ENCODE data around the gene PJA2.

PJA2 gene

GRCh38 chr5:109324931-109325330, 84.8 kb downstream of the PJA2 start:
- H3F3A ChIP-seq (ENCODE audit: control insufficient read depth, insufficient read depth): no peaks in the 10 kb centered on the region
- no peak for TF ChIP-seq EZH2phosphoT487 (IDR thresholded peaks at IDR 0.05; ENCODE audit: borderline replicate concordance, low read length)
- TF ChIP-seq, protein P1, sequence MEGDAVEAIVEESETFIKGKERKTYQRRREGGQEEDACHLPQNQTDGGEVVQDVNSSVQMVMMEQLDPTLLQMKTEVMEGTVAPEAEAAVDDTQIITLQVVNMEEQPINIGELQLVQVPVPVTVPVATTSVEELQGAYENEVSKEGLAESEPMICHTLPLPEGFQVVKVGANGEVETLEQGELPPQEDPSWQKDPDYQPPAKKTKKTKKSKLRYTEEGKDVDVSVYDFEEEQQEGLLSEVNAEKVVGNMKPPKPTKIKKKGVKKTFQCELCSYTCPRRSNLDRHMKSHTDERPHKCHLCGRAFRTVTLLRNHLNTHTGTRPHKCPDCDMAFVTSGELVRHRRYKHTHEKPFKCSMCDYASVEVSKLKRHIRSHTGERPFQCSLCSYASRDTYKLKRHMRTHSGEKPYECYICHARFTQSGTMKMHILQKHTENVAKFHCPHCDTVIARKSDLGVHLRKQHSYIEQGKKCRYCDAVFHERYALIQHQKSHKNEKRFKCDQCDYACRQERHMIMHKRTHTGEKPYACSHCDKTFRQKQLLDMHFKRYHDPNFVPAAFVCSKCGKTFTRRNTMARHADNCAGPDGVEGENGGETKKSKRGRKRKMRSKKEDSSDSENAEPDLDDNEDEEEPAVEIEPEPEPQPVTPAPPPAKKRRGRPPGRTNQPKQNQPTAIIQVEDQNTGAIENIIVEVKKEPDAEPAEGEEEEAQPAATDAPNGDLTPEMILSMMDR (IDR thresholded peaks at IDR 0.05; ENCODE audit: low read depth, low read length, poor library complexity, severe bottlenecking): no peak
- no peaks in the 10 kb centered on the region for H3K9me2 ChIP-seq (replicated peaks; ENCODE audit: control insufficient read depth, low read length)
- H3K36me3 ChIP-seq (ENCODE audit: control insufficient read depth, low read length): no peaks in the 10 kb centered on the region
- no peaks in the 10 kb centered on the region for H4K20me1 ChIP-seq (ENCODE audit: control insufficient read depth, insufficient read depth, low read depth, low read length)
- no peak overlapping the region for H3K4me3 ChIP-seq (ENCODE audit: low read length)
- H3K9me3 ChIP-seq (ENCODE audit: control insufficient read depth, insufficient read depth, low read length): no peaks in the 10 kb centered on the region
- no peaks in the 10 kb centered on the region for H3K79me2 ChIP-seq (ENCODE audit: control insufficient read depth, low read length)
- H3K4me1 ChIP-seq (ENCODE audit: control insufficient read depth, low read length): no peaks in the 10 kb centered on the region
- H3K27ac ChIP-seq (ENCODE audit: low read depth, low read length): no peak overlapping the region
- no peaks in the 10 kb centered on the region for H3K27me3 ChIP-seq (ENCODE audit: control insufficient read depth, low read length)
- H3K4me2 ChIP-seq (ENCODE audit: low read length): no peak overlapping the region

DNA sequence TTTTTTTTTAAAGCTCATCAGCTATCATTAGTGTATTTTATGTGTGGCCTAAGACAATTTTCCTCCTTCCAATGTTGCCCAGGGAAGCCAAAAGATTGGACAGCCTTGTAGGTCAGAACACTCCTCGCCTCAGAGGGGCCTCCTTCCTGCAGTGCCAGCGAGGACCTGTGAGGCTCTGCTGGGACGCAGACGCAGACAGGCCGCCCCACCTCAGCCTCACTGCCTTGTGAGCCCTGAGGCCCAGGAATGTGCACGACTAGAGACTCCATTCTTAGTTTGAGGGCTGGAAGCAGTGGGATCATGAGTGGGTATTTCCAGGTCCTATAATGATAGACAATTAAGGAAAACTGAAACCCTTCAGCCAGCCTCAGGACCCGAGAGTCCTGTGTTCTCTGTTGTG, 85.4 kb downstream of the PJA2 start:
- no peaks in the 10 kb centered on the region for H3K36me3 ChIP-seq (ENCODE audit: control insufficient read depth, low read length)
- no peak overlapping the region for H3K4me3 ChIP-seq (ENCODE audit: low read length)
- TF ChIP-seq EZH2phosphoT487 (IDR thresholded peaks at IDR 0.05; ENCODE audit: borderline replicate concordance, low read length): no peak
- TF ChIP-seq, protein P1 (IDR thresholded peaks at IDR 0.05; ENCODE audit: low read depth, low read length, poor library complexity, severe bottlenecking): no peak
- H3K79me2 ChIP-seq (ENCODE audit: control insufficient read depth, low read length): no peaks in the 10 kb centered on the region
- no peaks in the 10 kb centered on the region for H4K20me1 ChIP-seq (ENCODE audit: control insufficient read depth, insufficient read depth, low read depth, low read length)
- H3K27me3 ChIP-seq (ENCODE audit: control insufficient read depth, low read length): no peaks in the 10 kb centered on the region
- no peaks in the 10 kb centered on the region for H3F3A ChIP-seq (ENCODE audit: control insufficient read depth, insufficient read depth)
- H3K4me2 ChIP-seq (ENCODE audit: low read length): no peak overlapping the region
- no peaks in the 10 kb centered on the region for H3K4me1 ChIP-seq (ENCODE audit: control insufficient read depth, low read length)
- H3K9me3 ChIP-seq (ENCODE audit: control insufficient read depth, insufficient read depth, low read length): no peaks in the 10 kb centered on the region
- no peaks in the 10 kb centered on the region for H3K9me2 ChIP-seq (replicated peaks; ENCODE audit: control insufficient read depth, low read length)
- H3K27ac ChIP-seq (ENCODE audit: low read depth, low read length): no peak overlapping the region

- Histone ChIP-seq H4K20me1 (ENCODE audit: control insufficient read depth, insufficient read depth, low read depth, low read length) (no peaks in the 10 kb centered on the region), H3F3A (ENCODE audit: control insufficient read depth, insufficient read depth) (no peaks in the 10 kb centered on the region), H3K27ac (ENCODE audit: low read depth, low read length) (no peak overlapping the region), H3K9me2 (replicated peaks; ENCODE audit: control insufficient read depth, low read length) (no peaks in the 10 kb centered on the region), H3K36me3 (ENCODE audit: control insufficient read depth, low read length) (no peaks in the 10 kb centered on the region), H3K4me2 (ENCODE audit: low read length) (no peak overlapping the region), H3K4me1 (ENCODE audit: control insufficient read depth, low read length) (no peaks in the 10 kb centered on the region), H3K4me3 (ENCODE audit: low read length) (no peak overlapping the region), H3K79me2 (ENCODE audit: control insufficient read depth, low read length) (no peaks in the 10 kb centered on the region), H3K27me3 (ENCODE audit: control insufficient read depth, low read length) (no peaks in the 10 kb centered on the region), H3K9me3 (ENCODE audit: control insufficient read depth, insufficient read depth, low read length) (no peaks in the 10 kb centered on the region)
- no peak for TF ChIP-seq EZH2phosphoT487 (IDR thresholded peaks at IDR 0.05; ENCODE audit: borderline replicate concordance, low read length)
- TF ChIP-seq, protein P1 (IDR thresholded peaks at IDR 0.05; ENCODE audit: low read depth, low read length, poor library complexity, severe bottlenecking): no peak
These were observed 87.1 kb downstream of the PJA2 start for GRCh38 chr5:109322694-109323093.

- Histone ChIP-seq H4K20me1 (ENCODE audit: control insufficient read depth, insufficient read depth, low read depth, low read length) (no peaks in the 10 kb centered on the region), H3F3A (ENCODE audit: control insufficient read depth, insufficient read depth) (no peaks in the 10 kb centered on the region), H3K36me3 (ENCODE audit: control insufficient read depth, low read length) (no peaks in the 10 kb centered on the region), H3K79me2 (ENCODE audit: control insufficient read depth, low read length) (no peaks in the 10 kb centered on the region), H3K4me3 (ENCODE audit: low read length) (no peak overlapping the region), H3K4me1 (ENCODE audit: control insufficient read depth, low read length) (no peaks in the 10 kb centered on the region), H3K4me2 (ENCODE audit: low read length) (no peak overlapping the region), H3K27ac (ENCODE audit: low read depth, low read length) (no peak overlapping the region), H3K27me3 (ENCODE audit: control insufficient read depth, low read length) (no peaks in the 10 kb centered on the region), H3K9me2 (replicated peaks; ENCODE audit: control insufficient read depth, low read length) (no peaks in the 10 kb centered on the region), H3K9me3 (ENCODE audit: control insufficient read depth, insufficient read depth, low read length) (no peaks in the 10 kb centered on the region)
- no peak for TF ChIP-seq EZH2phosphoT487 (IDR thresholded peaks at IDR 0.05; ENCODE audit: borderline replicate concordance, low read length)
- TF ChIP-seq, protein P1 (IDR thresholded peaks at IDR 0.05; ENCODE audit: low read depth, low read length, poor library complexity, severe bottlenecking): no peak
These were observed 90.4 kb downstream of the PJA2 start for GRCh38 chr5:109319351-109319750.
